Right lobe of liver (tissue), 4 donors: ENCODE data around the gene NFIB.

Experiments used
- POLR2A ChIP-seq: fragments of 450-650 bp; IDR thresholded peaks from one replicate; pipeline ENCODE4 v1.6.1; 2017; ENCODE audit warnings: antibody characterized with exemption, mild to moderate bottlenecking
- TF ChIP-seq, protein P1 (sequence below), 4 donors: fragments of 200-600 bp in 3 of 4; fragments of 450-650 bp in 1 of 4; IDR thresholded peaks; one replicate each; pipeline versions ENCODE4 v1.5.1 to v1.8.0; 2016 to 2022; ENCODE audit warnings: antibody characterized with exemption in 4 of 4, mild to moderate bottlenecking in 2 of 4
- donor health status: DM: no; HTN: no; CAD: no.
- donor health status: DM: no; HTN: no; CAD: no.
- donor health status: DM: no; HTN: yes; CAD: no.

DNA sequence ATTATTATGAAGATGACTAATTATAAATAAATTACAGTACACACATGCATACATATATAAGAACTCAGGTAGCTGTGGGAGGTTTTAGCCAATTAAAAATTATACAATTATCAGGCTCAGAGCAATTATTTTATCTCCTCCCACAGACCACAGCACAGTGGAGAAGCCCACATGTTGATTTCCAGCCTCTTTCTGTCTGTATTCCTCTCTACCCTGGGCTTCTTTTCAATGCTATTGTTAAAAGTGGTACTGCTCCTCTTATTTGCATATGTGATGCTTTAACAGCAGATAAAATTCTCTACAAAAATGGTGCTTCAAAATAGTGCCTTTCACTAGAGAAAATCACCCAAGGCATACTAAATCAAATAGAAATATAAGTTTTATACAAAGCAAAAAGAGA is 218.7 kb downstream of the NFIB start:
- TF ChIP-seq, protein P1, sequence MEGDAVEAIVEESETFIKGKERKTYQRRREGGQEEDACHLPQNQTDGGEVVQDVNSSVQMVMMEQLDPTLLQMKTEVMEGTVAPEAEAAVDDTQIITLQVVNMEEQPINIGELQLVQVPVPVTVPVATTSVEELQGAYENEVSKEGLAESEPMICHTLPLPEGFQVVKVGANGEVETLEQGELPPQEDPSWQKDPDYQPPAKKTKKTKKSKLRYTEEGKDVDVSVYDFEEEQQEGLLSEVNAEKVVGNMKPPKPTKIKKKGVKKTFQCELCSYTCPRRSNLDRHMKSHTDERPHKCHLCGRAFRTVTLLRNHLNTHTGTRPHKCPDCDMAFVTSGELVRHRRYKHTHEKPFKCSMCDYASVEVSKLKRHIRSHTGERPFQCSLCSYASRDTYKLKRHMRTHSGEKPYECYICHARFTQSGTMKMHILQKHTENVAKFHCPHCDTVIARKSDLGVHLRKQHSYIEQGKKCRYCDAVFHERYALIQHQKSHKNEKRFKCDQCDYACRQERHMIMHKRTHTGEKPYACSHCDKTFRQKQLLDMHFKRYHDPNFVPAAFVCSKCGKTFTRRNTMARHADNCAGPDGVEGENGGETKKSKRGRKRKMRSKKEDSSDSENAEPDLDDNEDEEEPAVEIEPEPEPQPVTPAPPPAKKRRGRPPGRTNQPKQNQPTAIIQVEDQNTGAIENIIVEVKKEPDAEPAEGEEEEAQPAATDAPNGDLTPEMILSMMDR (IDR thresholded peaks at IDR 0.05): no peak
- TF ChIP-seq POLR2A: no peak
